GM12801 (cell line): ENCODE results near the gene BANF2.

Experiments
- TF ChIP-seq, protein P1 (sequence below): IDR thresholded peaks from one replicate; pipeline ENCODE4 v1.5.1; 2011; ENCODE audit warnings: control low read depth; ENCODE audit not compliant: insufficient read length; ENCODE audit errors: extremely low read depth

BANF2 gene

DNA sequence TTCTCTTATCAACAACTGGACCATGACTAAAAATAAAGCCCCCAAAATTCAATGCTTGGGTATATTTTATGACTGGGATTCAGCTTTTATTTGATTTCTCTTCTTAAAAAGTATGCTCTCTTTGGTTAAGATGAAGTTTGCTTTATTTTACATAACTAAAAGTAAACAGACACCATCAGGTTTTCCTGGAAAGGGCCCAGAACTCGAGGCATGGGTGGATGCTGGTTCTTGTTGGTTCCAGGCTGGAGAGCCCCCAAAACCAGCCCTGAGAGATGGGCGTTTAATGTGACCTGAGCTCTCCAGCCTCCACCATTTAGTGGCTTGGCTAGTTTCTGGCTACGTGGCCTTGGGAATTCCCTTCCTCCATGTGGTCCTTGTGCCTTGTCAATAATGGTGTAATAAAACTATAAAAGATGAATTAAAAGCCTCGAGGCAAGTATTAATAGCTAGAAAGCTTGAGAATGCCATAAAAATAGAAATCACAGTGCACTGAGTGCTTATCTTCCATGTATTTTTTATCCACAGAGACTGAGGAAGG is 34.1 kb downstream of the BANF2 start:
- TF ChIP-seq, protein P1, sequence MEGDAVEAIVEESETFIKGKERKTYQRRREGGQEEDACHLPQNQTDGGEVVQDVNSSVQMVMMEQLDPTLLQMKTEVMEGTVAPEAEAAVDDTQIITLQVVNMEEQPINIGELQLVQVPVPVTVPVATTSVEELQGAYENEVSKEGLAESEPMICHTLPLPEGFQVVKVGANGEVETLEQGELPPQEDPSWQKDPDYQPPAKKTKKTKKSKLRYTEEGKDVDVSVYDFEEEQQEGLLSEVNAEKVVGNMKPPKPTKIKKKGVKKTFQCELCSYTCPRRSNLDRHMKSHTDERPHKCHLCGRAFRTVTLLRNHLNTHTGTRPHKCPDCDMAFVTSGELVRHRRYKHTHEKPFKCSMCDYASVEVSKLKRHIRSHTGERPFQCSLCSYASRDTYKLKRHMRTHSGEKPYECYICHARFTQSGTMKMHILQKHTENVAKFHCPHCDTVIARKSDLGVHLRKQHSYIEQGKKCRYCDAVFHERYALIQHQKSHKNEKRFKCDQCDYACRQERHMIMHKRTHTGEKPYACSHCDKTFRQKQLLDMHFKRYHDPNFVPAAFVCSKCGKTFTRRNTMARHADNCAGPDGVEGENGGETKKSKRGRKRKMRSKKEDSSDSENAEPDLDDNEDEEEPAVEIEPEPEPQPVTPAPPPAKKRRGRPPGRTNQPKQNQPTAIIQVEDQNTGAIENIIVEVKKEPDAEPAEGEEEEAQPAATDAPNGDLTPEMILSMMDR = no peak

DNA sequence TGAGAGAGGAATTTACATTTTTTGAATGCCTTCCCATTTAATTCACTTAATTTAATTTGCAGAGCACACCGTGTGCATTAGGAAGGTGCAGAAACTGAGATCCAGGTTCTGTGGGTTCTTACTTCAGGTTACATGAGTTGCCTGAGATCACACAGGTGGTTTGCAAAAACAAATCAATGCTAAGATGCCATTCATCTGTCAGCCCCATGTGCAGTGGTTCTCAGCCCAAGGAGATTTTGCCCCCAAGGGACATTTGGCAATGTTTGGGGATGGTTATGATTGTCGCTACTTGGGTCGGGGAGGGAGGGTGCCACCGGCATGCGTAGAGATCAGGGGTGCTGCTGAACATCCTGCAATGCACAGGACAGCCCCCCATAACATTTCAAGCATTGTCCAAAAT is 34.6 kb downstream of the BANF2 start:
- TF ChIP-seq, protein P1 = no peak

DNA sequence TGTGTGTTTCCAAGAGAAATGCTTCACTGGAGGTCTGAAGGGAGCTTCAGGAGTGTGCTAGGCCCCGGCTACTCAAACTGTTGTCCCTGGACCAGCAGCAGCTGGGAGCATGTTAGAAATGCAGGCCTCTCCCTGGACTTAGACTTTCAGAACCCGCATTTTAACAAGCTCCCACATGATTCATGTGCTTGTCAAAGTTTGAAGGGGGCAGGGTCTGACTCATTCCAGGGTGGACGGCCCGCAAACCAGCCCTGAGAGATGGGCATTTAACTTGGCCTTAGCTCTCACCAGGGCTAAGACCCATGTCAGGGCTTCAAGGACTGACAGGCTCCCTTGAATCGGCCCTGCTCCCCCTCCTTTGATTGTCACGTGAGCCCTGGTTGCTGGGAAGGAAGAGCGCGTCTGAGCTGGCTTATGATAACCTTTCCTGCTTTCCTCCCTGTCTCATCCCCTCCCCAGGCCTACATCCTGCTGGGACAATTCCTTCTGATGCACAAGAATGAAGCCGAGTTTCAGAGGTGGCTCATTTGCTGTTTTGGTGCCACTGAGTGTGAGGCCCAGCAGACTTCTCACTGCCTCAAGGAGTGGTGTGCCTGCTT is 35.5 kb downstream of the BANF2 start:
- TF ChIP-seq, protein P1 = no peak

DNA sequence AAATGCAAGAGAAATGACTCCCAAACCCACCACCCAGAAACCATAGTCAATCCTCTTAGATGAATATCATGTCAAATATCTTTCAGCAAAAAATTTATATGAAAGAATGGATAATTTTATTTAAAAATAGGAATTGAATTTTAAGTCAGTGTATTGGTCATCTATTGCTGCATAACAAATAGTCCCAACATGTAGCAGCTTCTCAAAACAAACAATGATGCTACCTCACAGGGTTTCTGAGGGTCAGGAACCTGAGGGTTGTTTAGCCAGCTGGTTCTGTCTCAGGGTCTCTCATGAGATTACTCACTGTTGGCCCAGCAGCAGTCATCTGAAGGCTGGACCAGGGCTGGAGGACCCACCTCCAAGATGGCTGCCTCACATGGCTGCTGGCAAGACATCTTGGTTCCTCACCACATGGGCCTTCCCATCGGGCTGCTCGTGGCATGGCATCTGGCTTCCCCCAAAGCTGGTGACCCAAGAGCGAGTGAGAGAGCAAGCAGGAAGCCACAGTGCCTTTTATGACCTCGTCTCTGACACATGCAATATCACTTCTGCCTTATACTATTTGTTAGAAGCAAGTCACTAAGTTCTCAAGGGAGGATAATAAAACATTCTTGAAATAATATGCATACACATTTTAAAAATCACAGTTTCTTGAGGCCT is 36.3 kb downstream of the BANF2 start:
- TF ChIP-seq, protein P1 = no peak

DNA sequence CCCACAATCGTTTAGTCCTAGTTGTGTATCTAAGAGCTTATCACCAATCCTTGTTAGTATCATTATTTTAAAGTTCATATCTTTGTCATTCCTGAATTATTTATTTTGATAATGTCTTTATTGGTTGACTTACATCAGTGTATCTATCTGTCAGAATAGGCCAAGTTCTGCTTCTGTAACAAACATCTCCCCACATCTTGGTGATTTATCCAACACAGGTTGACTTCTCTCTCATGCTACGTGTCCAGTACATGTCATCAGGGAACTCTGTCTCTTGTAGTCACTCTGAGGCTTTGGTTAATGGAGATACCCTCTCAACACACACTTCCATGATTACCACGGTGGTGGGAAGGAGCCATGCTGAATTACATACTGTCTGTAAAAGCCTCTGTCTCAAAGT is 38.4 kb downstream of the BANF2 start:
- TF ChIP-seq, protein P1 = no peak

DNA sequence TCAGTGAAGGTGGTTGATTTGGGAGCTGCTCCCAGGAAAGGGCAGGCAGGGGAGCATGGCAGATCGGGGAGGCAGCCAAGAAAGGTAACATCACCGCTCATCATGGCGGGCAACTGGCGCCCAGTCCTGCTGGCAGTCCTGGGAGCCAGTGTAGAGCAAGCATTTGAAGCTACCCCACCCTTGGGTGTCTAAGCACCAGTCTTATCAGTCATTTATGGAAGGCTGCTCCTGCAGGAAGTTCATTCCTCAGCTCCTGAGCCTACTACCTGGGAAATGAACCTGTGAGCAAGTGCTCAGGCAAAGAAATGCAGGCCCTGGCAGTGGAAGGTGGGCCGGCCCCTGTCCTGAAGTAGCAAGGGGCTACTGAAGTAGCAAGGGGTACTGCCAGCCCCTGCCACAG is 41.5 kb downstream of the BANF2 start:
- TF ChIP-seq, protein P1 = no peak

DNA sequence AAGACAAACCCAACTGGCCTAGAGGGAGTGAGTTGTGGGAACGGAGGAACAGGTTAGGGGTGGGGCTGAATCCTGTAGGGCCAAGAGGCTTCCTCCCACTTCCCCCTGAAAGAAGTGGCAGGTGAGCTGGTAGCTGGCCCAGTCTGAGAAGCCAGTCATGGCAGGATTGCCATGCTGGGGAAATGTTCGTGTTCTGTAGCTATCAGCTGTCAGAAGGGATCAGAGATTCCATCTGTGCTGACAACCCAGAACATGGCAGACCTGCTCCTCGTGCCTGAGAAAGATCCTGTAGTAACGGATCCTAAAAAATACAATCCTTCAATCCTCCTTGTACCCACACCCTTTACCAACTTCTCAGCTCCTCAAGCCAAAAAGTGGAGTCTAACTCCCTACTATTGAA is 43.0 kb downstream of the BANF2 start:
- TF ChIP-seq, protein P1 = no peak
